Activated CD8-positive, alpha-beta memory T cell treated with anti-CD3 and anti-CD28 coated beads for 24 hours (primary cell): ENCODE results near the gene PREX1.

Experiments
- DNase-seq: peaks from one replicate; pipeline ENCODE4 v3.0.0-alpha.2; 2020

Gene PREX1

DNA sequence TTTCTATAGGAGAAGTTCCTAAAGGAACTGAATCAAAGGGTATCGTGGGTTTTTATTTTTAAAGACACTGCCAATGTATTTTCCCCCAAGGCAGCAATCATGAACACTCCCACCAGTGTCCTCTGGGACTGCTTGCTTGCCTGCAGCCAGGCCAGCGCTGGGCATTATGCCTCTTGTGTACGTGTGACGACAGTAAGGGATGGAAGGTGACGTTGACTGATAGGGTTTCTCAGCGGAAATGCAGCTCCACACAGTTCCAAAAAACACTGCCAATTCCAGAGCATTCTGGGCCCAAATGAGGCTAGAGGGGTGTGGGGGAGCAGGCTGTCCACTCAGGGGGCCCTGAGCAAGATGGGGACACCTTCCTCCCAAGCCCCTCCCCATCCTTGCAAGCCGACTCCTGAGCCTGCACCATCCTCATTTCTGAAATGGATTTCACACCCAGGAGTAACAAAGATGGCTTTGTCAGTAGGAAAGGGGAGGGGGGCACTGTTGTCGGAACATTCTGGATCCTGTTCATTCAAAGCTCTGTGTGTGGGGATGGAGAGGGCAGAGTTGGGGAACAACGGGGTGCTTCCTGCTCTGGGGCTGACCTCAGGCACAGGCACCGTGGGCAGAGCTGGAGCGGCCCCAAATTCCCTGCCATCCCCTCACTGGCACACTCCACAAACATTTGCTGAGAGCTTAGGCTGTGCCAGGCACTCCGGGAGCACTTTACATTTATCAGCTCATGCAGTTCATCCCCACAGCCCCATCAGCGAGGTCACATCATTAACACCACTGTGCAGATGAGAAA is 20.0 kb downstream of the PREX1 start:
- DNase-seq, result no peak

DNA sequence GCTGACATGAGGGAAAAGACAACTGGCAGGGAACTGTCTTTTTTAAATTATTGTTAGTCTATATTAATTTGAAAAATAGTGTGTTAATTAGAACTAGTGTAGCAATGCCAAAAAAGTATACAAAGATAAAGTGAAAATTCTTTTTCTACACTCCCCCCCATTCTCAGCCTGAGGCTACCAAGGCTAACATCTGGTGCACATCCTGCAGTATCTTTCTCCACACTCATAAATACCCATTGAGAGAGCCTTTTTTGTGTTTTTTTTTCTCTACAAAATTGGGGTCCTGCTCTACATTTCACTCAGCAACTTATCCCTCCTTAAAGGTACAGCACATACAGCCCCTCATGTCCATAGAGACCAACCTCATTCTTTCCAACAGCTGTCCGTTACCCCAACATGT is 20.7 kb downstream of the PREX1 start:
- DNase-seq, result no peak

DNA sequence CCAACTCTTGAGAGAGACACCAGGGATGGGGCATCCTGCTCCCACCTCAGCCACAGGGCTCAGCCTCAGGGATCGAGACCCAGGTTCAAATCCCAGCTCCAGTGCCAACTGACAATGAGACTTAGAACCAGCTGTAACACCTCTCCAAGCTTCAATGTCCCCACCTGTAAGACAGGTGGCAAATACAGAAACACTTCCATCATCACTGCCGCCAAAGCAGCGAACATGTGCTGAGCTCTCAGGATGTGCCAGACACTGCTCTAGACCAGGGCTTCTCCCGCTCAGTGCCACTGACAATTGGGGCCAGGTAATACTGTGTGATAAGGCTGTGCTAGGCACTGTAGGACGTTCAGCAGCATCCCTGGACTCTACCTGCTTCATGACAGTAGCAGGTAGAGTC is 22.1 kb downstream of the PREX1 start:
- no peak for DNase-seq

DNA sequence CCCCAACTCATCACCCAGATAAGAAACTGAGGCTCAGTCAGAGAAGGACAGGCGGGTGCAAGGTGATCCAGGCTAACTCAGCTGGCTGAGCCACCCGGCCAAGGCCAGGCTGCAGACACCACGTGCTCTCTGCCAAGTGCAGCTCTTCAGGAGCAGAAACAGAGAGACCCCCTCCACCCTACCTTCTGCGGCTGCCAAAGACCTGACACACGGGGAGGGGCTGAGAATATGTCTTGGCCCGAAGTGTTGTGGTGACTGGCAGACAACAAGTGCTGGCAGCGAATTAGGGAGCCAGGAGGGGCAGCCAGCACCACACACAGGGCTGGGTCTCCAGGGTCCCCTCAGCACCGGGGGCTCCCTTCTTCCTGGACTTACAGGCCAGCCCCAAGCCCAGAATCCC is 22.5 kb downstream of the PREX1 start:
- DNase-seq, result no peak

DNA sequence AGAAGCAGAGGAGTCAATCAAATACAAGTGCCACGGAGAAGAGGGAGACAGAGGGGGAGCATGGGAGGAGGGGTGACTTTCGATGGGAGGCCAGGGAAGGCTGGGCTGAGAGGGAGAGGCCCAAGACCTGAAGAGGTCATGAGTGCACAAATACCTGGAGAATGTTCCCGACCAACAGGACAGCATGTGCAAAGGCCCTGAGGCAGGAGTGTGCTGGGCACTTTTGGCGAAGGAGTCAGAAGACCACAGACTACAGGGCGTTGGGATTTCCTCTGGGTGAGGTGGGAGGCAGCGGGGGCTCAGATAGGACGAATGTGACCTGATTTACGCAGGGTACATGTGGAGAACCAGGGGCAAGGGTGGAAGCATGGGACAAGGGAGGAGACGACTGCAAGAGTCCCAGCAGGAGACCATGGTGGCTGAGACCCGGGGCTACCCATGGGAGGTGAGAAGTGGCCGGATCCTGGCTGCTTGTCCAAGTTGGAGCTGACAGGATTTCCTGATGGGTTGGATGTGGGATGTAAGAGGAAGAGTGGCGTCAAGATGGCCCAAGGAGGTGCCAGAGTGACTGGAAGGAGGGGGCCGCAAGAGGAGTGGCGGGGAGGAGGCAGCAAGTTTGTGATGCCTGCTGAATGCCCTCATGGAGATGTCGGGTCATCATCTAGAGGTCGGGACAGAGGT is 23.4 kb downstream of the PREX1 start:
- DNase-seq, result no peak

DNA sequence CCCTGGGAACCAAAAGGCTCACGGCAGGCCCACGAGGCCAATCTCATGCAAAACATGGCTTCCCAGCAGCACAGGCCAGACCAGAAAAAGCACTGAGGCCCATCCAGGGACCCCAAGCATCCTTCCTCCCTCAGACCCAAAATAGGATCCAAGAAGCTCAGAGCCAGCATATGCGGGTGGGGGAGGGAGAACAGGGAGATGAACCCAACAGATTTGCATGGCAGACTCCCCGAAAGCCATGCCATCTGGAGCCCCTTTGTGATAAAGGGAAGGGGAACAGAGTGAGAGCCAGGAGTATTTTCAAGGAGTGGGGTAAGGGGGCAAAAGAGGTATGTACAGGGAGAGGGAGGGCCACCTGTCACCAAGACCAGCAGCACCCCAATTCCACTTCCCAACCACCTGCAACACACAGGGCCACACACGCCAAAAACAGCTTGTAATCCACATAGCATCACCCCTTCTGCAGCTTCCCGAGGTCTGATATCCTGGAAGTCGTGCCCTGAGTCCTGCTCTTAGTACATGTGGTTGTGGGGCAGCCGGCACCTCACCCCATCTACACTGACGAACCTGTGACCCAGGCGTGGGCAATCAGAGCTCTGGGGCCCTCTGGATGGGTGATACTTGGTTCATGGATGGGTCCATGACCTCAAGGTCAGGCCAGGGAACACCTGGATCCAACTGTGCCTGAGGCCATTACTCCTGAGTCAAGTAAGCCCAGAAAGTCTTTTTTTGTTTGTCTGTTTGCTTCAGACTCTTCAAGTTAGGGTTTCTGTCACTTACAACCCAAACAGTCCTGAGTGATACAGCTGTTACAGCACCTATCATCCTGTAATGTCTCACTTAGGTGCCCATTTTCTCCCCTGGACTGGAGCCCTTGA is 24.4 kb downstream of the PREX1 start:
- DNase-seq, result no peak

DNA sequence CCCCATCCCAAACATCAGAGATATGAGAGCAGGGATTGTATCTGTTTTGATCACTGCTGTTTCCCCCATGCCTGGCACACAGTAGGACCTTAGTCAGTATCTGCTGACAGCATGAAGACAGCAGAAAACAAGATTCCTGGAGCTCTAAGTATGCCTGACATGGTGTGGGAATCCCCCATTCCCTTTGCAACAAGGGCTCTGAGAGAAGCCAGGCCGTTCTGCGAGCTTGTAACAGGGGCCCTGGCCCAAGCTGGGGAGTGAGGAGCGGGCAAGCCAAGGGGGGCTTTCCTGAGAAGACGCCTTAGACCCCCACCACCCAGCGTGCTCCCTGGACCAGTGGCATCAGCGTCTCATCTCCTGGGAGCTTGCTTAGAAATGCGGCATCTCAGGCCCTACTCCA is 25.2 kb downstream of the PREX1 start:
- no peak for DNase-seq

DNA sequence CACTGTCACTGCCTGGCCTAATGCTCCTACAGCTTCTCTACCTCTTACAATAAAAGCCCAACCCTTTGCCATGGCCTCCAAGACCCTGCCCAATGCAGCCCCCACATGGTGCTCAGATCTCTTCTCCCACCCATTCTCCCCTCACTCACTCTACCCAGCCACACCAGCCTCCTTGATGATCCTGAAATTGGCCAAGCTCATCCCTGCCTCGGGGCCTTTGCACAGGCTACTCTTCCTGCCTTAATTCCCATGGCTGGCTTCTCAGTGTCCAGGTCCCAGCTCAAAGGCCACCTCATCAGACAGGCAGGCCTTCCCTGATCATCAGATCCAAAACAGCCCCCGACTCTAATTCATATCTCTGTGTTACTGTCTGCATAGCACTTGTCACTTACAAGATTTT is 25.6 kb downstream of the PREX1 start:
- no peak for DNase-seq

DNA sequence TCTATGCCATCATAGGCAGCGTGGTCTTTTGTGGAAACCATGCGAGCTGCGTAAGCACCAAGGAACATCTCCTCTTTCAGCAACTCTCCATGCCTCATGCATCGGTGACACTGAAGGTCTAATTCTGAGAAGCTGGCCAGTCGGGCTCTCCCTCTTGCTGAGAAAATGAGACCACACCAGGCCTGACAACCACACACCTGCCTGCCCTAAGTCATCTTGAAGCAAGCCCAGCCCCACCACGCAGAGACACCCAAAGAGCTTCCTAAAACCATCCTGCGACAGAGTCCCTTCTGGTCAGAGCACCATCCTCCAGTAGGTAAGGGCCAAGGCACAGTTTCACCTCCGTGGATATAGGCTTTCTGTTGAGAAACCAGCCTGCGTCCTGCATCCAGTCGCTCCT is 26.6 kb downstream of the PREX1 start:
- DNase-seq, result no peak

DNA sequence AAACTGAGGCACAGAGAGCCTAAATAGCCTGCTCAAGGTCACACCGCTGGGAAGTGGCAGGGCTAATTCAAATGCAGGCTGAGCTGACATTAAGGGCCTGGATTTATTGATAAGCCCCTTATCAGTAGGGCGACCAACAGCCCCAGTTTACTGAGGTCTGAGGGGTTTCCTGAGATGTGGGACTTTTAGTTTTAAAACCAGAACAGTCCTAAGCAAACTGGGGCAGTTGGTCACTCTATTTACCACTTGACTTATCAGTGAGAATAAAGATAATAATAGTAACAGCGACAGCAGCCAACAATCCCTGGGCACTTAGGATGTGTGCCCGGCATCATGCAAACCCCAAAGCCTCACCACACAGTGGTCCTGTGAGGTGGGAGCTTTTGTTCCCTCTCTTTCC is 27.6 kb downstream of the PREX1 start:
- DNase-seq, result no peak

DNA sequence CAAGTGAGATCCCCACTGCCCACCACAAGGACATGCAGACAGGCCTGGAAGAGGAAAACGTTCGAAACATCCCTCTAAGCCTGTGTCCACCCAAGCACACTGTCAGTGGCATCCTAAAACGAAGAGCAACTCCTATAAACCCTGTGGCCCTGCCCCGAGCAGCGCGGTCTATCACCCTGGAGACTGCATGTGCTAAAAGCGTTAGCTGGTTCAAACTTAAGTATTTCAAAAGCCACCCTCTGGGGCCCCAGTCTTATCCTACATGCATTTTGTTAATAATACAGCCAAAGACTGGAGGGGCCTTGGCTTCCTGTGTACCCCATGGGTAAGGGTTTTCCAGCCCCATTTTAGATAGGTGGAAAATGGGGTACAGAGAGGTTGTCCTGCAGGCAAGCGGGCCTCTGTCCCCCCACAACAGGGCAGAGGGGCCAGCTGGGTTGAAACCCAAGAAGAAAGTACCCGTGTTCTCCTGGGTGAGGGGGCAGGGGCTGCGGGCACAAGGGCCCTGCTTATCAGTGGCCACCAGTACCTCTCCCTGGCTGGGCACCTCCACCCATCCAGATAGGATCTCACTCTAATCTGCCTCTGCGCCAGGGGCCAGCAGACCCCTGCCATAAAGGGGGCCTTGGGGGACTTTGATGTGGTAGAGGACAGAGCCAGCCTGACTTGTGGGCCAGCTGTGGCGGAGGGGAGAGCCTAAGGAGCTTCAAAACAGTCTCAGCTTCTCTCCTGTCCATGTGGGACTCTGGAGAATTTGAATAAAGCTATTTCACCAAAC is 28.3 kb downstream of the PREX1 start:
- DNase-seq, result no peak

DNA sequence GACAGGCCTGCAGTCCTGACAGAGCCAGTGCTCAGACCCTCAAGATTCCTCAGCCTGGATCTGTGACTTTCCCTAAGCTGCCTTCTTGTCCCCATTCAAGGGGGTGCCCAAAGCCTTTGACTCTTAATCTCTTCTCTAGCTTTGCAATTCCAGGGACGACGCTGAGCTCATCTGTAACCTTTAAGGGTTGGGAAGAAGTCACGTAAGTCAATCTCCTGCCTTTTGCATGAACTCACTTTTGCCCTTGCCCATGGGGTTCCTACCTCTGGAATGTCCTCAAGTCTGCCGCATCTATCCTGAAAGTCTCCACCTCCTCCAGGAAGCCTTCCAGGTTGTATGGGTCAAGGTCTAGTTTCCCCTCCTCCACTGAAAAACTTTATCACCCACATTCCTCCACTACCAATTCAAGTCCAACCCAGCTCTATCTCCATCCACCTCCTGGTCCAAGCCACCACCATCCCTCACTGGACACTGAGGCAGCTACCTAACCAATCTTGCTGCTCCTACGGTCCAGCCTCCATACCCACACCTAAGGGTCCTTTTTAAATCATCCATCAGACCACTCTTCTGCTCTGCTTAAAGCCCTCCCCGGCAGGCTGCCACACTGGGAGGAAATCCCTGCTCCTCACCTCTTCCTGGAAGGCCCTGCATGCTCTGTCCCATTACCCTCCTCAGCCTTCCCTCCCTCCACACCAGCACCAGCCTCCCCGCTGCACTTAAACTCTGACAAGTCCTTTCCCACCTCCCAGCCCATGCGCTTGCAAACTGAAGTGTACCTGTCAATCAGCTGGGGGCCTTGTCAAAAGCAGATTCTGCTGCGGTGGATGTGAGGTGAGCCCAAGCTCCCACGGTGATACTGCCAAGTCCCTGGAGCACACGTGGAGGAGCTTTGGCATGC is 29.7 kb downstream of the PREX1 start:
- no peak for DNase-seq

DNA sequence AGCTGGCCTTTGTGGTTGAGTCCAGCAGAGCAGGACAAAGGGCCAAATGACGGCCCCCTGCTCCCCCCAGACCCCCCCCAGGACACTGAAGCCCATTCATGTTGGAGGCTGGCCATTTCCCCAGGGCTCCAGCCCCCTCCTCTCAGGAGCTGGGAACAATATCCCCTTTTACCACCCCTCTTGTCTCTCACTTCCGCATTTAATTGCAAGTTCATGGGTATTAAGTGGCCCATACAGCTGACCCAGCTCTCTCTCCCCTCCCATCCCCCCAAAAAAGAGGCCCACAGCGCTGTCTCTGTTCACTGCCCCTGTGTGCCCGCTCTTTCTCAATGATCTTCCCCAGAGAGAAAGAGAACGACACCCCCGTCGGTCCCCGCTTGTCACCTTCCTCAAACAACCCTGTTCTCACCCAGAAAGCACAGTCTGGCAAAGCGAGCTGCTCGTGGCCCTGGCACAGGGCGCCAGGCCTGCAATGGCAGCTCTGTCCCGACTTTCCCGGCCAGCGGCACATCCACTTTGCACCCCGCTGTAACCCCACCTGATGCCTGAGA is 30.4 kb downstream of the PREX1 start:
- DNase-seq, result no peak

DNA sequence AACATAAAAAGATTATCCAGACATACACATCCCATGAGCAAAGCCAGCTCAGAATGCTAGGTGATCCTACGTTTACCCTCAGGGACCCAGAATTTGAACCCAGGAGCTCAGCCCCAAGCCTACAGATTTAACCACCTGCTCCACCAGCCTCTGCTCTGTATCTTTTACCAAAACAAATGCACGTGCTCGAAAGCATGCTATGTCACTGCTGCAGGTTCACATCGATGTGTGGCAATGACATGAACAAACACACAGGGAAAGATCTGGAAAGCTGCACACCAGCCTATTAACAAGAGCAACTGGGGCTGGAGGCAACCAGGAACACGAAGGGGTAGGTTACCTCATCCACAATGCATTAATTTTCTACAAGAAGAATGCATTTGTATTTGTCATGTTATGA is 32.1 kb downstream of the PREX1 start:
- no peak for DNase-seq

DNA sequence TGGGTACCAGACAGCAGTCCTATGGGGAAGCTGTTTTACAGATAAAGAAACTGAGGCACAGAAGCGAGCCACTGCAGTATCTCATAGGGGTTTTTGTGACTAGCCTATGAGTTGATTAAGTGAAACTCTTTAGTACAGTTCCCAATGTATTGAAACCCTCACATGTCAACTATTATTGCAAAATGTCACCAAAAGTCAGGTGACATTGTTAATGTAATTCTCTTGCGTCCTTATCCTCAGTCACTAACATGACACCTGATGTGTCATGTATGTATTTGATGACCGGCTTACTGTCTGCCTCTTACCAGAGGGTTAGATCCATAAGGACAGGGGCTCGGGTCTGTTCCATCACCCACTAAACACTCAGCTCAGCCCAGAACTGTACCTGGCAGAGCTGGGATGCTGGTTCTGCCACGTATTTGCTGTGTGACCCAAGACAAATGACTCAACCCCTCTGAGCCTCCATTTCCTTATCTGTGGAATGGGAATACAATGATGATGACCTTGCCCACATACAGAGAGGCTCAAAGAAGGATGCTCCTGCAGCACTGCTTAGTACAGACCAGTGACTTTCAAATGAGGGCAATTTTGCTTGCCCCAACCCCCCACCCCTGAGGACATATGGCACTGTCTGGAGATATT is 32.9 kb downstream of the PREX1 start:
- DNase-seq, result no peak

DNA sequence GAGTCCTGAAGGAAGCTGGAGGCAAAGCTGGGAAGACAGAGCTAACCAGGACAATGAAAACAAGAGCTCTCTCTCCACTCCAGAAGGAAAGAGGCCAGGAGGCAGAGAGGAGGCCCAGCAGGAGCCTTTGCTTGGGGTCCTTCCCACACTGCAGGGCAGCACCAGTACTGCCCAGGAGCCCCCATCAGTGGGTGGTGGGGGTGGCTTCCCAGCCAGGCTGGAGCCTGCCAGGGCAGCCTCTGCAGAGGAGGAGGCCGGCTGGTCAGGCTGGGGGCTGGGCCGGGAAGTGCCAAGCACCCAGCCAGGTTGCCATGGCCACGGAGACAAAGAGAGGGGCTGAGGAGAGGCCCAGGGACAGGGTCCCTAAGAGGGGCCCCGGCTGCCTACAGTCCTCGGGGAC is 33.4 kb downstream of the PREX1 start:
- no peak for DNase-seq

DNA sequence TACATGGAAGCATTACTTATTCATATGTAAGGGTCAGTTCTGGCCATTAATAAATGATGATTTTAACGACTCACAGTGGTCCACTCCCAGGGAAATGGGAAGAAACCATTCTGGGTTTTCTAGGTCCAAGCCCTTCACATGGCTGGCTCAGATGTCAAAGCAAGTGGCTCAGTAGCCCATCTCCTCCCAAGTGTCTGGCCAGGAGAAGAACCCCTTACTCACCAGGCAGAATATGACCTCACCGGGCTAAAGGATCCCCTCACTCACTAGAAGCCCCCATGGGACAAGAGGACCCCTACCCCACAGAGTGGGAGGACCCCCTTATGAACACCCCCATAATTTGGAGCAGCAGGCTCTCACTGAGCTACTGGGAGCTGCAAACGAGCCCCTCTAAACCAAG is 34.0 kb downstream of the PREX1 start:
- no peak for DNase-seq

DNA sequence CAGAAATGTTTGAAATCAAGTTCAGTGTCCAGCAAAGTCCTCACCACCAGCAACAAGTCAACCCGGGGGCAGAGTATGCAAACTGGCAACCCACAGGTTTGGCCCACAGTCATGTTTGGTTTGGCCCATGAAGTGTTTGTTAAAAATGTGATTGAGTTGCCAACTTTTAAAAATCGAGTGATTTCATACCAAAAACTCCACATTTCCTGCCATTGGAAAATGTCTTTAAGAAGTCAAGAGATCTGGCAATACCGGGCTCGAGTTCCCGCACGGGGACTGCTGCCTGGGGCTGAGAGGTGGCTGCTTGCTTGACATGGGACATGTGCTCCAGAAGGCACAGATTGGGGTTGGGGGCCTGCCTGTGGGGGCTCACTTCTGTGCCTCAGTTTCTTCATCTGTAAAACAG is 36.1 kb downstream of the PREX1 start:
- no peak for DNase-seq

DNA sequence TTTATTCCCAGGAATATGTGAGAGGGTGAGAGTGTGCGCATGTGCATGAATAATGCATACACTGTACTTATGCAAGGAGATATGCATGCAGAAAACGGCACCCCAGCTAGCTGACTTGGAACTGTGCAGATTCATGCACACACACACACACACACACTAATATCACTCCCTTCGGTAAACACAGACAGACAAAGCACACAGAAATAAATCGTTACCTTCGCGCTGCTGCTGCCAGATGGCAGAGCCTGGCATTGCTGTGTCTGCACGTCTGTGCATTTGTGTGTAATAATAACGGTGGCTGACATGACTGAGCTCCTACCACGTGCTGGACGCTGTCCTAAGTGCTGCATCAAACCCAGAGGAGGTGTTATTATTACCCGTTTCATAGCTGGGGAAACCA is 36.8 kb downstream of the PREX1 start:
- DNase-seq, result no peak

DNA sequence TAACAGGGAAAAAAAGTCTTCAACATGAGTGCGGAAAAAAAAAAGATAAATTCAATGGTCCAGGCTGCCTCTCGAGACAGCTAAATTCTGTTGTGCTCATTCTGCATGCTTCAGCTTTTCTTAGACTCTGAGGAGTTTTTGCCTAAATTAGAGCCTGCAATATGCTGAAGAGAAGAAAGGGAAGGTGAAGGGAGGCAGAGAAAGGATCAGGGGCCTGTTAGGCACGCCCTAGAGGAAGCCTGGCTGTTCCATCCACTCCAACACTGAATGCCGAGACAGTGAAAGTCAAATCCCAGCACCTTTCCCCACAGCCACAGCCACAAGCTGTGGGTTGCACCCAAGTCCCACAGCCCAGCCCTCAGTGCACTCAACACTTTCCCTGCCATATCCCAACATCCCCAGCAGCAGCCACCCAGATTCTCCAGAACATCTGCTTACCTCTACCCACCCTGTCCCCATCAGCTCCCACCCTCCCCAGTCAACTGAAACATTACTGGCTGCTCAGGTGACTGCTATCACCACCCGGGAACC is 37.3 kb downstream of the PREX1 start:
- DNase-seq, result no peak
